Neural cell (in vitro differentiated cells): ENCODE measurements around the gene FAM90A26.
"Not testable (repeated sequence)": the region's sequence is repeated elsewhere in the genome, so short reads cannot be mapped to it uniquely, and the experiment has no call there.

Source experiments
- CTCF ChIP-seq: fragments of 450-650 bp; IDR thresholded peaks from 2 replicates; pipeline ENCODE4 v1.5.1; 2014; ENCODE audit warnings: antibody characterized with exemption, mild to moderate bottlenecking, moderate library complexity; ENCODE audit not compliant: poor library complexity, severe bottlenecking
- EP300 ChIP-seq: fragments of 450-650 bp; conservative IDR thresholded peaks from 2 replicates; pipeline ENCODE4 v1.6.1; 2014; ENCODE audit warnings: antibody characterized with exemption, mild to moderate bottlenecking, moderate library complexity; ENCODE audit not compliant: poor library complexity, severe bottlenecking
- POLR2AphosphoS5 ChIP-seq: IDR thresholded peaks from 2 replicates; pipeline ENCODE4 v1.6.1; 2012

- not testable (repeated sequence) for TF ChIP-seq CTCF, EP300, POLR2AphosphoS5
Measured at GRCh38 chr4:9152180-9153007, 17.8 kb upstream of the FAM90A26 start.
